Measurements from ENCODE around the gene CEND1.

The CEND1 gene

GRCh38 chr11:811446-812245 lies 21.8 kb upstream of the CEND1 start:
- DNase-seq: no peak

- no peak for DNase-seq
These were observed 20.2 kb upstream of the CEND1 start for GRCh38 chr11:810040-810567.

- DNase-seq: peak; percentile 89
These were observed 19.6 kb upstream of the CEND1 start, which contains the start of gene RPLP2 for GRCh38 chr11:809287-810039. TSS of gene RPLP2 (plus strand) at chr11:809967. CDS start at chr11:810235, 268 bp downstream.

- DNase-seq: no peak
These were observed 18.8 kb upstream of the CEND1 start for GRCh38 chr11:808427-809286.

GRCh38 chr11:804599-804964 lies 14.7 kb upstream of the CEND1 start:
- DNase-seq: no peak

- no peak for DNase-seq
These were observed 14.1 kb upstream of the CEND1 start for GRCh38 chr11:803770-804598.

- no peak for DNase-seq
These were observed 13.5 kb upstream of the CEND1 start for GRCh38 chr11:803467-803742.

- no peak for DNase-seq
These were observed 13.0 kb upstream of the CEND1 start for GRCh38 chr11:802693-803466.

- no peak for DNase-seq
These were observed 12.2 kb upstream of the CEND1 start for GRCh38 chr11:802018-802617.

- no peak for DNase-seq
These were observed 11.3 kb upstream of the CEND1 start for GRCh38 chr11:801097-801780.

- no peak for DNase-seq
These were observed 10.6 kb upstream of the CEND1 start for GRCh38 chr11:800473-800872.

GRCh38 chr11:799641-800316 lies 9.9 kb upstream of the CEND1 start:
- no peak for DNase-seq

- no peak for DNase-seq
These were observed 8.3 kb upstream of the CEND1 start, which contains the start of gene SLC25A22 for GRCh38 chr11:798093-798713. TSS of gene SLC25A22 (minus strand) at chr11:798281. CDS start at chr11:795006, 3,275 bp downstream.

GRCh38 chr11:797296-798092 lies 7.6 kb upstream of the CEND1 start:
- DNase-seq: peak; percentile 72

GRCh38 chr11:796565-797295 lies 6.8 kb upstream of the CEND1 start:
- DNase-seq: no peak

- DNase-seq: peak; percentile 83
These were observed 6.0 kb upstream of the CEND1 start for GRCh38 chr11:795634-796564.
